Ascending aorta (tissue), 2 donors: ENCODE data around the gene PARVB. TPM values are rescaled to one million over a fixed set of nuclear protein-coding genes. Genes with fewer than 3 reads are reported as not detected.

Source experiments
- DNase-seq, 2 donors: peaks; one replicate each; pipeline ENCODE4 v3.0.0-alpha.2; 2019; ENCODE audit warnings: low spot score in 2 of 2
- H3K27ac ChIP-seq, 2 donors: fragments of 200-600 bp; sonication (generic); one replicate each; pipeline ENCODE4 v1.5.1; 2016 to 2017; ENCODE audit warnings: mild to moderate bottlenecking in 1 of 2
- H3K27me3 ChIP-seq: fragments of 200-600 bp; sonication (generic); one replicate; pipeline ENCODE4 v1.5.1; 2017
- H3K36me3 ChIP-seq, 2 donors: fragments of 200-600 bp; sonication (generic); one replicate each; pipeline ENCODE4 v1.5.1; 2016
- H3K4me1 ChIP-seq, 2 donors: fragments of 200-600 bp; sonication (generic); one replicate each; pipeline ENCODE4 v1.5.1; 2016 to 2017; ENCODE audit warnings: mild to moderate bottlenecking in 1 of 2
- H3K4me3 ChIP-seq, 2 donors: fragments of 200-600 bp; sonication (generic); one replicate each; pipeline ENCODE4 v1.5.1; 2016 to 2017; ENCODE audit warnings: mild to moderate bottlenecking in 1 of 2
- H3K9me3 ChIP-seq, 2 donors: fragments of 200-600 bp; sonication (generic); one replicate each; pipeline ENCODE4 v1.5.1; 2016
- CTCF ChIP-seq, 3 experiments: fragments of 200-600 bp in 2 of 3; fragments of 450-650 bp in 1 of 3; sonication (generic) in 2 of 3; IDR thresholded peaks; one replicate each; pipeline ENCODE4 v1.5.1; 2016 to 2019; ENCODE audit warnings: antibody characterized with exemption in 3 of 3, mild to moderate bottlenecking in 1 of 3, moderate library complexity in 1 of 3
- intact Hi-C: fragments of 100-400 bp; cut with DNase I; formaldehyde crosslinking; loops from one replicate; pipeline ENCODE4 v1.15.1; 2023
- total RNA-seq: library from RNA; depleted of rRNA; stranded (reverse); fragments of >200 nt; gene quantifications from one replicate; pipeline ENCODE4 v1.1.0, GENCODE V29; 2016

Gene PARVB
- total RNA-seq, 1 donor from 2014 or later = 33.8 TPM

GRCh38 chr22:44023404-44024287, 456 bp upstream of the PARVB start:
- no peaks in the 10 kb centered on the region for H3K9me3 ChIP-seq
- no peaks in the 10 kb centered on the region for H3K27me3 ChIP-seq
- TF ChIP-seq CTCF (IDR thresholded peaks at IDR 0.05) = no peak
- peaks cover 0 to 3% of the 10 kb centered on the region in 2 donors for H3K4me1 ChIP-seq
- H3K4me3 ChIP-seq = peak overlapping the region; percentile 65 to 80
- intact Hi-C loops = no loop called here
- H3K27ac ChIP-seq = peak overlapping the region in 1 of 2 donors; percentile 40
- peak in 1 of 2 donors; percentile 67 for DNase-seq
- no peaks in the 10 kb centered on the region for H3K36me3 ChIP-seq

DNA sequence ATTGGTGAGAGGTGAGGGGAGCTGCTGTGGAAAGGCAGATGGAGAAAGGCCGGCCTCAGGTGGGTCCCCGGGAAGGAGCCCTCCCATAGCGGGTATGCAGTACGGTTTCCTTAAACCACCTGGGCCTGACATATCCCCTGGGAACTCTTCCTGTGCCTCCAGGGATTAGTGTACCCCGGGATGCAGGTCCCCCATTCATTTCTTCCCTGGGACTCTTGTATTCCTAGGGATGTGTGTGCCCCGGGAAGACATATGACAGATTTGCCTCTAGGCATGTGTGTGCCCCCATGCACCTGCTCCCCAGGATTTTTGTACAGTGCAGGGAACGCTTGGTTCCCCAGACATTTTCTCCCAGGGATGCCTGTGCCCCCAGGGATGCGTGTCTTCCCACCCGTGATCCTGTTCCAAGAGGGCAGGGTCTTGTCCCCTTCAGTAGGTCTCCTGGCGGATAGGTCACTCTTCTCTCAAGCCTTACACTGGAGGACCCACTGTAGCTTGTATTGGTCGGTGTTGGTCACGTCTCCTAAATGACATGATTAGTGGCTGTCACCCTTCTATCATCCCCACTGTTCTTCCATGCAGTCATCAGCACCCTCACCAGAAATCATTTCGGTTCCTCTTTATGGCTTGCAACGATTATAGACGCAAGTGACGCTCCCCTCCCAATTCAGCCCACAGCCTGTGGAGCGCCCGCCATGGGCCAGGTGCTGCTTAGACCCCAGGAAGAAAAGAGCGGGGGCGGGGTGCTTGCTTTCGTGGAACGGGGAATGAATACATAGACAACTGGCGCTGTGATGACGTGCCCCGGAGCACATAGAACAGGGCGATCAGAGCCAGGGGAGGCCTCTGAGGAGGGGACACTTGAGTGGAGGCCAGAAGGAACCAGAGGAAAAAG, 1.3 kb downstream of the PARVB start:
- Histone ChIP-seq H3K4me3 (peak overlapping the region; percentile 65 to 80), H3K36me3 (no peaks in the 10 kb centered on the region), H3K9me3 (no peaks in the 10 kb centered on the region), H3K4me1 (peaks cover 0 to 3% of the 10 kb centered on the region in 2 donors), H3K27ac (peak overlapping the region; percentile 61 to 84), H3K27me3 (no peaks in the 10 kb centered on the region)
- intact Hi-C loops = no loop called here
- peak; percentile 21 to 69 for DNase-seq
- no peak for TF ChIP-seq CTCF (IDR thresholded peaks at IDR 0.05)

DNA sequence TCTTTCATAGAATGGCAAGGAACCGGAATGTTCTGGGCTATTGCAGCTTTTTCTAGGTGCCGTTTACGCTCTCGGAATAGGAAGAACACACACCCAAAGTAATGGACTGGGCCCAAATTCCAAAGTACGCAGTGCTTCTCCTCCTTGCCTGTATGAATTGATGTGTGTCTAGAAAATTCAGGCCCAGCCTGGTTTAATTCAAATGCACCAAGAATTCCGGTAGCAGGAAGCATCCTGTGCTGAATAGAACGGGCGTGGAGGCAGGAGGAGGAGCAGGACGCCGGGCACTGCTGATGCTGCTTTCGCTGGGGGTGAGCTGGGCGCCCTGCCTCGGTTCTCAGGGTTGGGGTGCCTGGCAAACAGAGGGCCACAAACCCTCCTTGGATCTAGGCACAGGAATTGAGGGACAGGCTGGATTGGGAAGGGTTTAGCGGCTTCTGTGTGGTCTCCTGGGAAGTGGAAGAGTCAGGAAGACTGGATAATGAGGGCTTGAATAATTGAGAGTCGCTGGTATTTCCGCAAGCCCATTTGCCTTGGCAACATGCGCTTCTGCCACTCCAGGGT, 2.0 kb downstream of the PARVB start:
- no peak for DNase-seq
- Histone ChIP-seq H3K27ac (peak overlapping the region; percentile 61 to 84), H3K4me3 (peak overlapping the region in 1 of 2 donors; percentile 5), H3K36me3 (no peaks in the 10 kb centered on the region), H3K27me3 (no peaks in the 10 kb centered on the region), H3K4me1 (peaks cover 0 to 3% of the 10 kb centered on the region in 2 donors), H3K9me3 (no peaks in the 10 kb centered on the region)
- intact Hi-C loops = no loop called here
- no peak for TF ChIP-seq CTCF (IDR thresholded peaks at IDR 0.05)

- H3K36me3 ChIP-seq = no peaks in the 10 kb centered on the region
- H3K4me1 ChIP-seq = peaks cover 0 to 3% of the 10 kb centered on the region in 2 donors
- intact Hi-C loops = no loop called here
- no peaks in the 10 kb centered on the region for H3K27me3 ChIP-seq
- no peak for TF ChIP-seq CTCF (IDR thresholded peaks at IDR 0.05)
- DNase-seq = peak; percentile 78 to 90
- peak overlapping the region in 1 of 2 donors; percentile 5 for H3K4me3 ChIP-seq
- no peaks in the 10 kb centered on the region for H3K9me3 ChIP-seq
- H3K27ac ChIP-seq = peak overlapping the region; percentile 75 to 84
Observed at GRCh38 chr22:44026630-44027511, 2.8 kb downstream of the PARVB start.

DNA sequence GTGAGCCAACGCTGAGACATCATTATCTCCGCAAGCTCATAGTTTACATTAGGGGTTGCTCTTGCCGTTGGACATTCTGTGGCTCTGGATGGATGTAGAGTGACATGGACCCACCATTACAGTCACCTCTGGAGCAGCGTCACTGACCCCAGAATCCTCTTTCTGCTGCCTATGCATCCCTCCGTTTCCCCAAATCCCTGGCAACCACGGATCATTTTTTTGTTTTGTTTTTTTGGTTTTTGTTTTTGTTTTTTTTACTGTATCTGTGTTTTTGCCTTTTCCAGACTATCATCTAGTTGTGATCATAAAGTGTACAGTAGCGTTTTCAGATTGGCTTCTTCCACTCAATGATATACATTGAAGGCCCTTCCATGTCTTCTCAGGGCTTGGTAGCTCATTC, 4.0 kb downstream of the PARVB start:
- no peak for DNase-seq
- no peaks in the 10 kb centered on the region for H3K27me3 ChIP-seq
- H3K36me3 ChIP-seq = no peaks in the 10 kb centered on the region
- no peak overlapping the region for H3K4me3 ChIP-seq
- no peak overlapping the region for H3K27ac ChIP-seq
- intact Hi-C loops = no loop called here
- no peaks in the 10 kb centered on the region for H3K9me3 ChIP-seq
- no peak for TF ChIP-seq CTCF (IDR thresholded peaks at IDR 0.05)
- peaks cover 0 to 1% of the 10 kb centered on the region in 2 donors for H3K4me1 ChIP-seq
